ENCODE data around the gene SLC35B2. TPM values are rescaled to one million over a fixed set of nuclear protein-coding genes. Genes with fewer than 3 reads are reported as not detected.

Gene SLC35B2
- total and polyA plus RNA-seq, 9 of the 15 experiments (the other 6 are each of a cell fraction or from before 2014, with no cell fraction given) = 14.5 to 59.1 (median 47.1) TPM

GRCh38 chr6:44255105-44255808 is 2.1 kb downstream of the SLC35B2 start (continued):
- TF ChIP-seq DACH1 (IDR thresholded peaks at IDR 0.05; ENCODE audit: partially characterized antibody) = no peak
- TF ChIP-seq SMAD1 (IDR thresholded peaks at IDR 0.05; ENCODE audit: low read depth, low read length, partially characterized antibody) = no peak
- no peak for TF ChIP-seq FOS (IDR thresholded peaks at IDR 0.05; ENCODE audit: extremely low read depth, insufficient read length)
- 0 out of 2 replicates have a peak, but pooled peaks have one; percentile 24 for TF ChIP-seq TEAD4 (IDR thresholded peaks at IDR 0.05; ENCODE audit: low read length)
- TF ChIP-seq TEAD4 (CRISPR knock-in tag; IDR thresholded peaks at IDR 0.05; ENCODE audit: borderline replicate concordance) = no peak; the same call in 1 of the 2 replicates
- no peak for TF ChIP-seq ZNF175 (CRISPR knock-in tag; IDR thresholded peaks at IDR 0.05; ENCODE audit: low read depth)
- no peak for TF ChIP-seq ZNF282 (CRISPR knock-in tag; IDR thresholded peaks at IDR 0.05)
- TF ChIP-seq ZNF398 (CRISPR knock-in tag; IDR thresholded peaks at IDR 0.05) = no peak
- peak; percentile 10; the same call in 1 of the 2 replicates for TF ChIP-seq THRAP3 (IDR thresholded peaks at IDR 0.05; ENCODE audit: borderline replicate concordance)
- TF ChIP-seq SMC3 (conservative IDR thresholded peaks at IDR 0.05; ENCODE audit: insufficient read depth, low read depth, low read length) = no peak
- 0 out of 2 replicates have a peak, but pooled peaks have one; percentile 3 for TF ChIP-seq ZNF121 (CRISPR knock-in tag; conservative IDR thresholded peaks at IDR 0.05)
- TF ChIP-seq CLOCK (CRISPR knock-in tag; IDR thresholded peaks at IDR 0.05; ENCODE audit: borderline replicate concordance) = no peak
- TF ChIP-seq KDM5B (IDR thresholded peaks at IDR 0.05; ENCODE audit: insufficient replicate concordance, low read depth, low read length) = no peak
- TF ChIP-seq THAP12 (CRISPR knock-in tag; IDR thresholded peaks at IDR 0.05) = no peak
- TF ChIP-seq EWSR1 (IDR thresholded peaks at IDR 0.05; ENCODE audit: borderline replicate concordance, low read depth, partially characterized antibody) = no peak
- no peak for TF ChIP-seq L3MBTL2 (IDR thresholded peaks at IDR 0.05)
- no peak for TF ChIP-seq CREBBP (IDR thresholded peaks at IDR 0.05; ENCODE audit: low read depth, low read length)
- no peak for TF ChIP-seq XRCC3 (IDR thresholded peaks at IDR 0.05)

Measured in K562 (cell line).